ENCODE results near the gene SSR3.

SSR3 gene

GRCh38 chr3:156491192-156491591 lies 63.7 kb downstream of the SSR3 start:
- no peak for DNase-seq (ENCODE audit: low read depth)
